HL-60 (cell line): ENCODE results near the gene OGFOD2.

Experiments used
- DNase-seq, 2 experiments: peaks; one replicate each; pipeline ENCODE4 v3.0.0-alpha.2; 2010 to 2020; ENCODE audit warnings: low read depth in 1 of 2, low spot score in 1 of 2
- H3K27ac ChIP-seq: fragments of 250-450 bp; sonication (Bioruptor Pico); replicated peaks from 2 replicates; pipeline ENCODE4 v1.5.1; 2020; ENCODE audit warnings: mild to moderate bottlenecking, moderate library complexity
- H3K27me3 ChIP-seq: fragments of 250-450 bp; sonication (Bioruptor Pico); 2 replicates; pipeline ENCODE4 v1.5.1; 2021; ENCODE audit warnings: mild to moderate bottlenecking, moderate library complexity; ENCODE audit not compliant: insufficient read depth, poor library complexity, severe bottlenecking
- H3K4me3 ChIP-seq: replicated peaks from 2 replicates; pipeline ENCODE4 v1.5.1; 2011; ENCODE audit warnings: mild to moderate bottlenecking, control low read depth, low read length; ENCODE audit not compliant: insufficient read depth
- GABPA ChIP-seq: IDR thresholded peaks from 2 replicates; pipeline ENCODE4 v1.6.1; 2012; ENCODE audit warnings: low read depth
- POLR2AphosphoS5 ChIP-seq: IDR thresholded peaks from 2 replicates; pipeline ENCODE4 v1.6.1; 2012; ENCODE audit warnings: low read depth
- REST ChIP-seq: IDR thresholded peaks from 2 replicates; pipeline ENCODE4 v1.6.1; 2012; ENCODE audit warnings: low read depth; ENCODE audit not compliant: insufficient replicate concordance
- SPI1 ChIP-seq: IDR thresholded peaks from 2 replicates; pipeline ENCODE4 v1.6.1; 2012; ENCODE audit warnings: low read depth, mild to moderate bottlenecking, borderline replicate concordance
- TF ChIP-seq, protein P1 (sequence below): IDR thresholded peaks from one replicate; pipeline ENCODE4 v1.5.1; 2011; ENCODE audit warnings: low read length, control low read depth, inconsistent platforms; ENCODE audit not compliant: insufficient read depth

Gene OGFOD2

GRCh38 chr12:122958198-122958888, 16.7 kb upstream of the OGFOD2 start:
- Histone ChIP-seq H3K4me3 (no peak overlapping the region), H3K27ac (no peak overlapping the region), H3K27me3 (no peaks in the 10 kb centered on the region)
- no peak for DNase-seq
- TF ChIP-seq REST = no peak
- TF ChIP-seq POLR2AphosphoS5 = no peak
- TF ChIP-seq, protein P1, sequence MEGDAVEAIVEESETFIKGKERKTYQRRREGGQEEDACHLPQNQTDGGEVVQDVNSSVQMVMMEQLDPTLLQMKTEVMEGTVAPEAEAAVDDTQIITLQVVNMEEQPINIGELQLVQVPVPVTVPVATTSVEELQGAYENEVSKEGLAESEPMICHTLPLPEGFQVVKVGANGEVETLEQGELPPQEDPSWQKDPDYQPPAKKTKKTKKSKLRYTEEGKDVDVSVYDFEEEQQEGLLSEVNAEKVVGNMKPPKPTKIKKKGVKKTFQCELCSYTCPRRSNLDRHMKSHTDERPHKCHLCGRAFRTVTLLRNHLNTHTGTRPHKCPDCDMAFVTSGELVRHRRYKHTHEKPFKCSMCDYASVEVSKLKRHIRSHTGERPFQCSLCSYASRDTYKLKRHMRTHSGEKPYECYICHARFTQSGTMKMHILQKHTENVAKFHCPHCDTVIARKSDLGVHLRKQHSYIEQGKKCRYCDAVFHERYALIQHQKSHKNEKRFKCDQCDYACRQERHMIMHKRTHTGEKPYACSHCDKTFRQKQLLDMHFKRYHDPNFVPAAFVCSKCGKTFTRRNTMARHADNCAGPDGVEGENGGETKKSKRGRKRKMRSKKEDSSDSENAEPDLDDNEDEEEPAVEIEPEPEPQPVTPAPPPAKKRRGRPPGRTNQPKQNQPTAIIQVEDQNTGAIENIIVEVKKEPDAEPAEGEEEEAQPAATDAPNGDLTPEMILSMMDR = no peak
- no peak for TF ChIP-seq GABPA
- no peak for TF ChIP-seq SPI1

GRCh38 chr12:122959566-122960192, 15.4 kb upstream of the OGFOD2 start:
- TF ChIP-seq SPI1 (no peak), POLR2AphosphoS5 (no peak), REST (no peak), GABPA (no peak)
- TF ChIP-seq, protein P1 = no peak
- no peak overlapping the region for H3K27ac ChIP-seq
- no peak overlapping the region for H3K4me3 ChIP-seq
- no peaks in the 10 kb centered on the region for H3K27me3 ChIP-seq
- no peak for DNase-seq

GRCh38 chr12:122960193-122960569, 14.9 kb upstream of the OGFOD2 start:
- DNase-seq = no peak
- TF ChIP-seq, protein P1 = no peak
- TF ChIP-seq POLR2AphosphoS5 = no peak
- no peak for TF ChIP-seq SPI1
- TF ChIP-seq GABPA = no peak
- TF ChIP-seq REST = no peak
- no peak overlapping the region for H3K4me3 ChIP-seq
- no peaks in the 10 kb centered on the region for H3K27me3 ChIP-seq
- no peak overlapping the region for H3K27ac ChIP-seq
